ENCODE measurements around the gene TWF1.

GRCh38 chr12:43744826-43745225 lies 61.3 kb downstream of the TWF1 start:
- no peak for TF ChIP-seq POLR2A (IDR thresholded peaks at IDR 0.05; ENCODE audit: low read depth, low read length)
- TF ChIP-seq CTCF (IDR thresholded peaks at IDR 0.05; ENCODE audit: extremely low read depth in 1 of 2, insufficient read depth in 1 of 2, low read depth in 1 of 2, low read length in 2 of 2) = no peak
- TF ChIP-seq EZH2 (IDR thresholded peaks at IDR 0.05; ENCODE audit: borderline replicate concordance, low read depth, low read length, severe bottlenecking) = no peak
- TF ChIP-seq POLR2AphosphoS5 (IDR thresholded peaks at IDR 0.05; ENCODE audit: insufficient read depth, low read depth, low read length) = no peak
- TF ChIP-seq MAX (IDR thresholded peaks at IDR 0.05; ENCODE audit: insufficient read depth, insufficient read length) = no peak
- TF ChIP-seq JUN (IDR thresholded peaks at IDR 0.05; ENCODE audit: borderline replicate concordance, insufficient read depth, insufficient read length, low read depth) = no peak
- TF ChIP-seq FOS (IDR thresholded peaks at IDR 0.05; ENCODE audit: borderline replicate concordance, insufficient read depth, low read length) = no peak

Data from endothelial cell of umbilical vein (primary cell).